RWPE2 (cell line): ENCODE results near the gene PTPN14.

Experiments
- ATAC-seq: fragments of 200-7000 bp; cut with Tn5 transposase; 3 replicates; pipeline ENCODE4 v1.9.1; 2021; ENCODE audit warnings: low read depth
- DNase-seq: peaks from one replicate; pipeline ENCODE4 v3.0.0-alpha.2; 2020; ENCODE audit warnings: low spot score
- H3K27ac ChIP-seq: fragments of 450-650 bp; 2 replicates; pipeline ENCODE4 v1.5.1; 2017; ENCODE audit warnings: mild to moderate bottlenecking; ENCODE audit not compliant: poor library complexity, severe bottlenecking
- H3K27me3 ChIP-seq: fragments of 250-450 bp; sonication (Bioruptor Pico); 2 replicates; pipeline ENCODE4 v1.5.1; 2021; ENCODE audit warnings: mild to moderate bottlenecking, moderate library complexity; ENCODE audit not compliant: insufficient read depth, poor library complexity, severe bottlenecking
- H3K36me3 ChIP-seq: fragments of 250-450 bp; sonication (Bioruptor Pico); 2 replicates; pipeline ENCODE4 v1.5.1; 2020; ENCODE audit warnings: low read depth, mild to moderate bottlenecking, moderate library complexity
- H3K4me1 ChIP-seq: fragments of 250-450 bp; sonication (Bioruptor Pico); 2 replicates; pipeline ENCODE4 v1.5.1; 2021; ENCODE audit warnings: mild to moderate bottlenecking, moderate library complexity; ENCODE audit not compliant: insufficient read depth, poor library complexity, severe bottlenecking
- H3K4me3 ChIP-seq: fragments of 250-450 bp; sonication (Bioruptor Pico); 2 replicates; pipeline ENCODE4 v1.5.1; 2021; ENCODE audit warnings: mild to moderate bottlenecking, moderate library complexity; ENCODE audit not compliant: severe bottlenecking
- H3K9me3 ChIP-seq: fragments of 250-450 bp; sonication (Bioruptor Pico); 2 replicates; pipeline ENCODE4 v1.5.1; 2021; ENCODE audit warnings: mild to moderate bottlenecking, moderate library complexity; ENCODE audit not compliant: severe bottlenecking
- TF ChIP-seq, protein P1 (sequence below): fragments of 450-650 bp; IDR thresholded peaks from one replicate; pipeline ENCODE4 v1.5.1; 2017; ENCODE audit warnings: mild to moderate bottlenecking, moderate library complexity; ENCODE audit not compliant: poor library complexity, severe bottlenecking

The PTPN14 gene

DNA sequence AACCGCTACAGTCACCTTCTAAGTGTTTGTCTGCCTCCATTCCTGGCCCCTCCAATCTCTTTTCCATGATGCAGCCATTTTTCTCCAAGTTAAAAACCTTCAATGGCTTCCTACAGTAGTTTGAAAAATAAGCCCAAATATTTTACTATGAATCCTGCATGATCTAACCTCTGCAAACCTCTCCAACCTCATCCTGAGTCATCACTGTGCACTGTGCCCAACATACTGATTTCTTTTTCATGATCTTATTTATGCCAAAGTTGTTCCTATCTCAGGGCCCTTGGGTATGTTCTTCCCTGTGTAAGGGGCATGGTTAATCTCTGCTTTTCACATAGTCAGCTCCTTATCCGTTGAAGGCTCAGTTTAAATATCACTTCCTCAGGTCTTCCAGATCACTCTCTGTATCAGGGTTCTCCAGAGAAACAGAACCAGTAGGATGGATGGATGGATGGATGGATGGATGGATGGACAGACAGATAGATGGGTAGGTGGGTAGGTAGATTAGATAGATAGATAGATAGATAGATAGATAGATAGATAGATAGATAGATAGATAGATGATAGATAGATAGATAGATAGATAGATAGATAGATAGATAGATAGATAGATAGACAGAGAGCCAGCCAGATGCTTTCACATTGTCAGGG, 18.1 kb upstream of the PTPN14 start:
- ATAC-seq (peak; percentile 69; the same call in 2 of the 3 replicates), DNase-seq (no peak)
- H3K9me3 ChIP-seq = no peaks in the 10 kb centered on the region
- peak overlapping the region; percentile 93 for H3K27ac ChIP-seq
- no peak overlapping the region for H3K4me3 ChIP-seq
- H3K27me3 ChIP-seq = no peaks in the 10 kb centered on the region
- TF ChIP-seq, protein P1, sequence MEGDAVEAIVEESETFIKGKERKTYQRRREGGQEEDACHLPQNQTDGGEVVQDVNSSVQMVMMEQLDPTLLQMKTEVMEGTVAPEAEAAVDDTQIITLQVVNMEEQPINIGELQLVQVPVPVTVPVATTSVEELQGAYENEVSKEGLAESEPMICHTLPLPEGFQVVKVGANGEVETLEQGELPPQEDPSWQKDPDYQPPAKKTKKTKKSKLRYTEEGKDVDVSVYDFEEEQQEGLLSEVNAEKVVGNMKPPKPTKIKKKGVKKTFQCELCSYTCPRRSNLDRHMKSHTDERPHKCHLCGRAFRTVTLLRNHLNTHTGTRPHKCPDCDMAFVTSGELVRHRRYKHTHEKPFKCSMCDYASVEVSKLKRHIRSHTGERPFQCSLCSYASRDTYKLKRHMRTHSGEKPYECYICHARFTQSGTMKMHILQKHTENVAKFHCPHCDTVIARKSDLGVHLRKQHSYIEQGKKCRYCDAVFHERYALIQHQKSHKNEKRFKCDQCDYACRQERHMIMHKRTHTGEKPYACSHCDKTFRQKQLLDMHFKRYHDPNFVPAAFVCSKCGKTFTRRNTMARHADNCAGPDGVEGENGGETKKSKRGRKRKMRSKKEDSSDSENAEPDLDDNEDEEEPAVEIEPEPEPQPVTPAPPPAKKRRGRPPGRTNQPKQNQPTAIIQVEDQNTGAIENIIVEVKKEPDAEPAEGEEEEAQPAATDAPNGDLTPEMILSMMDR = no peak
- H3K36me3 ChIP-seq = no peaks in the 10 kb centered on the region
- H3K4me1 ChIP-seq = peaks cover 62% of the 10 kb centered on the region

DNA sequence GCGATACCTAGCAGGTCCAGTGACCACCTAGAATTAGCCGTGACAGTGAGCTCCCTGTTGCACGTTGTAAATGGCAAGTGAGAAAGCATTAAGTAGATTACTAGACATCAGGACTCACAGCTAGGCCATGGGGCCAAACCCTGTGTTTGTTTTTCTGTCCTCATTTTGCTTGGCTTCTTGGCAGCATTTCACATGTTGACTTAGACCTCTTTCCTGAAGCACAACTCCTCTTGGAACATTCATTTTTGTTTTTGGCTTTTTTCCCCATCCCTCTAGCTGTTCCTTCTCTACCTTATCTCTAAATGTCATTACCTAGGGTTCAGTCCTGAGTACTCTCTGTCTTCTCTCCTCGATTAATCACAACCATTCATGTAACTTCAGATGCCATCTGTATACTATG, 16.9 kb upstream of the PTPN14 start:
- H3K4me3 ChIP-seq = no peak overlapping the region
- H3K9me3 ChIP-seq = no peaks in the 10 kb centered on the region
- H3K27ac ChIP-seq = peak overlapping the region; percentile 93
- ATAC-seq (no peak), DNase-seq (no peak)
- no peaks in the 10 kb centered on the region for H3K36me3 ChIP-seq
- peaks cover 52% of the 10 kb centered on the region for H3K4me1 ChIP-seq
- no peaks in the 10 kb centered on the region for H3K27me3 ChIP-seq
- TF ChIP-seq, protein P1 = no peak

DNA sequence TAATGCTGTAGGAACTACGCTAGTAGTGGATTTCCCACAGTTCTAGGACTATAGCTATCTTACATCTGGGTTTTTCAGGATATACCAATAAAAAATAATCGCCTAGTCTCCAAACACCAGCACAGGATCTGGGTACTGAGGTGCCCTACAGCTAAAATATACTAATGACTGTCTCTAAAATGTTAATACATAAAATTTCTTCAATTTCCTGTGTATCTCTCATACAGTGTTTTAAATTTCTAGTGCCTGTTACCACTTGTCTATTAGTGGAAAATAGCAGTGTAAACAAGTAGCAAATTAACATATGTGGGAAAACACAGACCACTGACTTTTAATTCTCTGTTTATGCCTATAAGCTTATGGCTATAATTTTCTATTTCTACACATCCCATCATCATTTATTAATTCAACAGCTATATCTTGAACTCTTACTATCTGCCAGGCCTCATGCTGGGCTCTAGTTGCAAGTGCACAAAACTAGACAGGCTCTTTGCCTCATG, 16.1 kb upstream of the PTPN14 start:
- H3K4me1 ChIP-seq = peaks cover 44% of the 10 kb centered on the region
- DNase-seq (no peak), ATAC-seq (no peak)
- H3K9me3 ChIP-seq = no peaks in the 10 kb centered on the region
- no peaks in the 10 kb centered on the region for H3K36me3 ChIP-seq
- TF ChIP-seq, protein P1 = no peak
- H3K27ac ChIP-seq = peak overlapping the region; percentile 93
- H3K4me3 ChIP-seq = no peak overlapping the region
- no peaks in the 10 kb centered on the region for H3K27me3 ChIP-seq

DNA sequence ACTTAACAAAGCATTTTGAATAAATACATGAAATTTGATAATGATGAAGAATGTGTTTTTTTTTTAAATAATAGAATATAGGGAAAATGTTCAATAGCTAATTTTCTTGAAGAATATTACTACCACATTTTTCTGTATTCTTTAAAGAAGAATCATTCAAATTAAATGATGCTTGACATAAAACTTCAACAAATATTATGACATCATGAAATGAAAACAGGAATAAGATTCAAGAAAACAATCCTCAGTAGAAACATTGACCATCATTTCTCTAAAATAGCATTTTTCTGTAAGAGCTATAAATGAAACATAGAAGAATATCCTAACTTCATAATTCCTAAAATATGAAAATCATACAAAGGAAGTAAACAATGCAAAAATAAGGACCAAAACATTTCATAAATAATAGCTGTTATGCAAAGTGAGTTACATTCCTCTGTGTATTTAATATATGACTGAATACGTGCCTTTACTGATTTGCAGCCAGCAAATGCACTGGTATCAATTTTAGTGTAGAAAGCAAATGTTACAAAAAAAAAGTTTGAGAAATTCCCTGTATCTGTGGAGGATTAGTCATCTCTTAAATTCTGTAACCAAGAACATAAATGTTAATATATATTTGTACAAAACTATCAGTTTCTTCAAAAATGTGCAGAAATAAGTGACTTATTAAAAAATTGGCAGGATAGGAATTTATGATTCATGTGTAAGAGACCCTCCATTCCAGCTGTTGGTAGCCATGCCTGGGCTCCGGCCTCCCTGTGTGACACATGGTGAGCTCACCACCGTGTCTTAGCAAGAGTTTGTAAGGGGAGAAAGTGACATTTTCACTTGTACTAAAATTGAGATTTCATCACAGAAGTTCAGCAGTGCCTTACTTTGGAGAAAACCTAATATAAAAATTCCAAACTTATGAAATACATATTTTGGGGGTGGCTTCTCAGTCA, 15.0 kb upstream of the PTPN14 start:
- peak; percentile 75 for ATAC-seq
- Histone ChIP-seq H3K4me3 (no peak overlapping the region), H3K4me1 (peaks cover 35% of the 10 kb centered on the region), H3K9me3 (no peaks in the 10 kb centered on the region), H3K27ac (peak overlapping the region; percentile 93), H3K27me3 (no peaks in the 10 kb centered on the region), H3K36me3 (no peaks in the 10 kb centered on the region)
- DNase-seq = peak; percentile 75
- TF ChIP-seq, protein P1 = no peak
